Stomach (tissue), 4 donors: ENCODE results near the gene FGA.

Experiments used
- EP300 ChIP-seq: sonication (generic); formaldehyde crosslinking; IDR thresholded peaks from one replicate; pipeline ENCODE4 v1.6.1; 2017; ENCODE audit warnings: antibody characterized with exemption
- POLR2A ChIP-seq, 4 donors: fragments of 450-650 bp; IDR thresholded peaks; one replicate each; pipeline ENCODE4 v1.6.1; 2016; ENCODE audit warnings: antibody characterized with exemption in 4 of 4, control low read depth in 2 of 4, mild to moderate bottlenecking in 1 of 4, moderate library complexity in 1 of 4
- POLR2AphosphoS5 ChIP-seq, 3 donors: sonication (generic); formaldehyde crosslinking; IDR thresholded peaks; one replicate each; pipeline ENCODE4 v1.6.1; 2016; ENCODE audit warnings: antibody characterized with exemption in 3 of 3
- TF ChIP-seq, protein P1 (sequence below), 7 experiments: fragments of 450-650 bp in 4 of 7; fragments of 200-600 bp in 3 of 7; sonication (generic) in 3 of 7; IDR thresholded peaks; one replicate each; pipeline ENCODE4 v1.5.1; 2016 to 2019; ENCODE audit warnings: antibody characterized with exemption in 7 of 7, control low read depth in 2 of 7, mild to moderate bottlenecking in 1 of 7

- TF ChIP-seq POLR2A (IDR thresholded peaks at IDR 0.05) (no peak), EP300 (no peak), POLR2AphosphoS5 (IDR thresholded peaks at IDR 0.05) (no peak)
- TF ChIP-seq, protein P1, sequence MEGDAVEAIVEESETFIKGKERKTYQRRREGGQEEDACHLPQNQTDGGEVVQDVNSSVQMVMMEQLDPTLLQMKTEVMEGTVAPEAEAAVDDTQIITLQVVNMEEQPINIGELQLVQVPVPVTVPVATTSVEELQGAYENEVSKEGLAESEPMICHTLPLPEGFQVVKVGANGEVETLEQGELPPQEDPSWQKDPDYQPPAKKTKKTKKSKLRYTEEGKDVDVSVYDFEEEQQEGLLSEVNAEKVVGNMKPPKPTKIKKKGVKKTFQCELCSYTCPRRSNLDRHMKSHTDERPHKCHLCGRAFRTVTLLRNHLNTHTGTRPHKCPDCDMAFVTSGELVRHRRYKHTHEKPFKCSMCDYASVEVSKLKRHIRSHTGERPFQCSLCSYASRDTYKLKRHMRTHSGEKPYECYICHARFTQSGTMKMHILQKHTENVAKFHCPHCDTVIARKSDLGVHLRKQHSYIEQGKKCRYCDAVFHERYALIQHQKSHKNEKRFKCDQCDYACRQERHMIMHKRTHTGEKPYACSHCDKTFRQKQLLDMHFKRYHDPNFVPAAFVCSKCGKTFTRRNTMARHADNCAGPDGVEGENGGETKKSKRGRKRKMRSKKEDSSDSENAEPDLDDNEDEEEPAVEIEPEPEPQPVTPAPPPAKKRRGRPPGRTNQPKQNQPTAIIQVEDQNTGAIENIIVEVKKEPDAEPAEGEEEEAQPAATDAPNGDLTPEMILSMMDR (IDR thresholded peaks at IDR 0.05) = no peak
Observed at GRCh38 chr4:154578919-154579318, 11.6 kb downstream of the FGA start.
